ENCODE results near the gene CELF4.

CELF4 gene

GRCh38 chr18:37438417-37439180 is 127.0 kb downstream of the CELF4 start:
- TF ChIP-seq ZNF274 (IDR thresholded peaks at IDR 0.05; ENCODE audit: low read depth, low read length), result no peak
- H3K4me3 ChIP-seq (ENCODE audit: low read length), result no peak overlapping the region

GRCh38 chr18:37435996-37436395 is 129.6 kb downstream of the CELF4 start:
- no peak overlapping the region for H3K4me3 ChIP-seq (ENCODE audit: low read length)
- no peak for TF ChIP-seq ZNF274 (IDR thresholded peaks at IDR 0.05; ENCODE audit: low read depth, low read length)

DNA sequence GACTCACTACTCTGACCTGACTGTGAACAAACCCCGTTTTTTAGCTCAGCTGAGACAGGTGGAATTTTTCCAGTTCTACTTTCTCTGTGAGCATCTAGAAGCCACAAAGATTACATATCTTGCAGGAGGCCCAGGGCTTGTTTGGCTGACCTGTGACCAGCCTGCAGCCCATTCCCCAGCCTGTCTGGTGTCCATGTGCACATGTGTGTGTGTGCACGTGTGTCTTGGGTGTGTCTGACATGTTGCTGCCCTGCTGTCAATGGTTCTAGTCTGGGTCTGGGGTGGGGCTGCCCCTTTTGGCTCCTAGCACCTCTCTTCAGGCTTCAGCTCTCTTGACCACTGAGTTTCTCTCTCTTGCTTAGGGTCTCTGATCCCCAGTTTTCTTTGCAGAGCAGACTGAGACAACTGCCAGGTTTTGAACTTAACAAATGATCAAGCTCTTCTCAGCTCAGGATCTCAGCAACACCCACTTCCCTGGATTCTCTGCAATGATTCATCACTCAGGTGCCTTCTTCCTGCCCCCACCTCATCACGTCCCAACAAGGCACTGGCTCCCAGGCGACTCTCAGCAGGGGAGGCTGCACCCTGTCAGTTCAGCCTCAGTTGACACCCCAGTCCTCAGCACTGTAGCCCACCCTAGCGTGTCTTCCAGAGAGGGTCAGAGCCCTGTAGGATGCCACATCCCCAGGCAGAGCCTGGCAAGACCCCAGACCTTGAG is 130.3 kb downstream of the CELF4 start:
- no peak for TF ChIP-seq ZNF274 (IDR thresholded peaks at IDR 0.05; ENCODE audit: low read depth, low read length)
- H3K4me3 ChIP-seq (ENCODE audit: low read length), result no peak overlapping the region

DNA sequence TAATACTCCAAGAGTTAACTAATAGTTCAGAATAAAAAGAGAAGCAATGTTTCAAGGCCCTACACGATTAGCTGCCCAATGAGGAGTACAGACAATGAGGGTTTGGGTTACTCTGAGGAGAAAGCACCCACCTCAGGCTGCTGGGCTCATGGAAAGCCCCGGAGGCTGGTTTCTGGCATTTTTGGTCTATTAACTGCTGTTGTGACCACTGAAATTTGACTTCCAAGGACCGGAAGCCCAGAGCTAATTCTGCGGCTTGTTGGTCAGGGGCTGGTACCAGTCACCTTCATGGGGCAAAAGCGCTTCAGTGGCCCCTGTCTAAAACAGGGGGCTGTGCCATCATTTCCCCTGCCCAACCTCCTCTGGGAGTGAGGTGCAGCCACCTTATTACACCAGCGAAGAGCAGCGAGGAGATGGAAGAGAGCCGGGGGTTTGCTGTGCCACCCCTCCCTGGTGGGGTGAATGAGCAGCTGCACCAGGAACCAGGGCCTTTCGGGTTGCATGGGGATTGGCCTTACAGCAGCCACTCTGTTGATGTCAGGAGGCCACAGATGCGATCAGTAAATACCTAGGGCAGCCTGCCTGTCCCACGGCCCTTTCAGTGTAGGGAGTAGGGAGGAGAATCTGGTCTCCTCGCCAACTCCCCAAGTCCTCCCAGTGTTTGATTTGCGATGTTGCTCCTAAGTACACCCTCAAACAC is 131.3 kb downstream of the CELF4 start:
- H3K4me3 ChIP-seq (ENCODE audit: low read length), result no peak overlapping the region
- no peak for TF ChIP-seq ZNF274 (IDR thresholded peaks at IDR 0.05; ENCODE audit: low read depth, low read length)

- TF ChIP-seq ZNF274 (IDR thresholded peaks at IDR 0.05; ENCODE audit: low read depth, low read length), result no peak
- H3K4me3 ChIP-seq (ENCODE audit: low read length), result no peak overlapping the region
Observed at GRCh38 chr18:37432436-37433195, 133.0 kb downstream of the CELF4 start.

DNA sequence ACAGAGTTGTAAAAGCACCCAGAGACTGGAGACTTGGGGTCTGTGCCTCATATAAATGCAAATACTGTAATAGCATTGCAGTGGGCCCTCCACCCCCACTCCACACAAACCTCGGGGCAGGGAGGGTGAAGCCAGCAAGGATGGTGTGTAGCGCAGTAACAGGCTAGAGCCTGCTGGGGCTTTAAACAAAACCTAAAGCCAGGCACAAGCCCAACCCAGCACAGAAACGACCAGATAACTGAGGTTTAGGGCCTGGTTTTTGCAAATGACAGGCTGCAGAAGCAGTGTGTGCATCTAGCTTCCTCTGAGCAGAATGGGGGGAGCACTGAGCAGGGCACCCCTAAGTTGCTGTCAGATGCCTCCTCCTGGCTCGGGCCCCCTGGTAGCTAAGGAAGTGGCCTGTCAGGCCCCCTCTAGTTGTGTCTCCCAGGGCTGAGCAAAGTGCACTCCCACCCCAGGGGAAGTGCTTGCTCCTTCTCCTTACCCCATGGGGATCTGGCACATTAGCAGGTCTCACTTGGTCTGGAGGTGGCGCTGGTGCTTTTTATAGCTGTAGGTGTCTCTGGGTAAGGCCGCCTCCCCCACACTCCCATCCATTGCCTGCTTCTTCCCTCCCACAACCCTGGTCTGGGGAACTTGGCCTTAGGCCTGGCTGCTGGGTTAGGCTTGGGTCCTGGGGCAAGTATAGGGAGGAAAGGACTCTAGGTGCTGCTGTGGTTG is 135.1 kb downstream of the CELF4 start:
- H3K4me3 ChIP-seq (ENCODE audit: low read length), result no peak overlapping the region
- TF ChIP-seq ZNF274 (IDR thresholded peaks at IDR 0.05; ENCODE audit: low read depth, low read length), result no peak

GRCh38 chr18:37429791-37430190 is 135.8 kb downstream of the CELF4 start:
- no peak overlapping the region for H3K4me3 ChIP-seq (ENCODE audit: low read length)
- no peak for TF ChIP-seq ZNF274 (IDR thresholded peaks at IDR 0.05; ENCODE audit: low read depth, low read length)

- TF ChIP-seq ZNF274 (IDR thresholded peaks at IDR 0.05; ENCODE audit: low read depth, low read length), result no peak
- H3K4me3 ChIP-seq (ENCODE audit: low read length), result no peak overlapping the region
Observed at GRCh38 chr18:37428288-37428974, 137.2 kb downstream of the CELF4 start.

DNA sequence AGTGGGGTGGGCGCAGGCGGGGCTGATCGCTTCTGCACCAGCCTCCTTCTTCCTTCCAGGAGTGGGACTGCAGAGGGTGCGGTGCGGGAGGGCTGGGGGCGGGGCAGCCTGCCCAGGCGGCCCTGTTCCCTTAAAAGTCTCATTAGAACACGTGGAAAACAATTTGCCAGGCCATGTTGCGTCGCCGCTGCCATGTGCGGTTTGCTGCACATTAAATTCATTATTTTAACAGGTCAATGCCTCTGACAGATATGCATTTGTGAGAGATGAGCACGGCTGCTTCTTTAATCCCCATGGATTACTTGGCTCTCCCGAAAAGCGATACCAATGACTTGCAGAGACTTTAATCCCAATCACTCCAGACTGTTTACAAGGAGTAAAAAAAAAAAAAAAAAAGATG is 139.0 kb downstream of the CELF4 start:
- TF ChIP-seq ZNF274 (IDR thresholded peaks at IDR 0.05; ENCODE audit: low read depth, low read length), result no peak
- no peak overlapping the region for H3K4me3 ChIP-seq (ENCODE audit: low read length)

- no peak overlapping the region for H3K4me3 ChIP-seq (ENCODE audit: low read length)
- no peak for TF ChIP-seq ZNF274 (IDR thresholded peaks at IDR 0.05; ENCODE audit: low read depth, low read length)
Observed at GRCh38 chr18:37425222-37425621, 140.4 kb downstream of the CELF4 start.

DNA sequence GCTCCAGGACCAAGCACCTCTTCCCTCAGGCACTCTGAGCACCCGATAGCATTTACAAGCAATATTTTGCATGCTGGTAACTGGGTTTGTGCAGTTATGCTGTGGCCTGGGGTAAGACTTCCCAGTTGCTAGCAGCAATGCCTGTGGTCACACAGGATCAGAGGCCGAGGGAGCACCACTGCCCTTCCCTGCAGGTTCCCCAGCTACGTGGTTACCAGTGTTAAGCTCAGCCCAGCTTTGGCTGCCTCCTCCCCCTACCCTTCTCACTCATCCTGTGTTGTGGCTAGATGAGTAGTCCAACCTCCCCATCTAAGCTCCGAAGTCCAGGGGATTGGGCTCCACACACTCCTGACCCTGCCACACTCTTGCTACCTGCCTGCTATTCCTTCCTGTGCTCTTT is 141.1 kb downstream of the CELF4 start:
- TF ChIP-seq ZNF274 (IDR thresholded peaks at IDR 0.05; ENCODE audit: low read depth, low read length), result no peak
- H3K4me3 ChIP-seq (ENCODE audit: low read length), result no peak overlapping the region

DNA sequence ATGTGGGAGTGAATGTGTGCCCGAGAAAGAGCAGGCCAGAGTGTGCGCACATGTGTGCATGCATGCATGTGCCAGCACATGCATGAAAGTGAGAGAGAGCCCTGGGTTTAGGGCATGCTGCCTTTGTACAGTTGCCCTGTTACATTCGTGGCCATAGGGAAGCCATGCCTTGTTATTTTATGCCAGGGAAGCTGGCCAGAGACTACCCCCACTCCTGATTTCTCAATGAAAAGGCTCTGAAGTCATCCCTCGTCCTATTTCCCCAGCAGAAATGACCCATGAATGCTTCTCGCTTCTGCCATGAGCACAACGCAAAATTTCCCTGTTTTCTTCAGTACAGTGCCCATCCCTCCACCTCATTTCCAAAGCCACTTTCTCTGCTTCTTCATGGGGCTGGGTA is 143.0 kb downstream of the CELF4 start:
- no peak overlapping the region for H3K4me3 ChIP-seq (ENCODE audit: low read length)
- no peak for TF ChIP-seq ZNF274 (IDR thresholded peaks at IDR 0.05; ENCODE audit: low read depth, low read length)

GRCh38 chr18:37422116-37422515 is 143.5 kb downstream of the CELF4 start:
- TF ChIP-seq ZNF274 (IDR thresholded peaks at IDR 0.05; ENCODE audit: low read depth, low read length), result no peak
- no peak overlapping the region for H3K4me3 ChIP-seq (ENCODE audit: low read length)
